ENCODE results near the gene MFN2. TPM values are rescaled to one million over a fixed set of nuclear protein-coding genes. Genes with fewer than 3 reads are reported as not detected.

MFN2 gene
- total RNA-seq, 1 experiment from 2014 or later: 34.1 TPM

DNA sequence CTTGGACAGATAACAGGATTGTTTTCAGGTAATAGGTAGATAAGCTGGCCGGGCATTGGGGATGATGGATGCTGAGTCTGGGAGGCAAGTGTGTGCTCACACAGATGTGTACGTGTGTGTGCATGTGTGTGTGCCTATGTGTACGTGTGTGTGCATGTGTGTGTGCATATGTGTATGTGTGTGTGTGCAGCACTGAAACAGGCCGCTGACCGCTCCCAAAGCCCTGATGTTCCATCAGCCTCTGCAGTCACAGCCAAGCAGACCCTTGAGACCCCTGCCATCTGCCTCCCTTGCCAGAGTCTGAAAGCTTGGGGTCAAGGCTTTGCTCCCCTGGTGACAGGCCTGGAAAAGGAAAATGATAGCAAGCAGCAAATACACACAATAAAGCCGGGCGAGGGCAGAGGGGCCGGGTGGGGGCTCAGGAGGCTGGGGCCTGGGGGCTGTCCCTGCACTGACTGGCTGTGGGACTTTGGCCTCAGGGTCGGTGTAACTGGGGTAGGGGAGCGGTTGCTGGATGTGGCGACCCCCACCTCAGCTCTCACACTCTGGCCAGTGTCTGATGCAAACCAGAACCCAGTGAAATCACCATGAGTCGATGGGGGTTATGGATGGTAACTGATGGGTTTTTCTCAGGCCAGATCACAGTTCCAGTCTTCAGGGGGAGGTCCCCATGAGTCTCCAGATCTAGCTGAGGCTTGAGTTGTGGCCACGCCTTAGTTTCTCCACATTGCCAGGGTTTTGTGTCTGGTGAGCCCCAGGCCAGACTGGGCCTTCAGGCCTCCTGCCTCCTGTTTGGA is 73.7 kb downstream of the MFN2 start:
- no peaks in the 10 kb centered on the region for H3K9me3 ChIP-seq (ENCODE audit: low read length)
- H3K4me2 ChIP-seq (ENCODE audit: low read depth, low read length, poor library complexity, severe bottlenecking): no peak overlapping the region
- H3K4me1 ChIP-seq (ENCODE audit: low read length): peaks cover 7% of the 10 kb centered on the region
- DNase-seq: no peak
- no peaks in the 10 kb centered on the region for H3K79me2 ChIP-seq (ENCODE audit: low read length)
- H3K27me3 ChIP-seq (ENCODE audit: low read length): no peaks in the 10 kb centered on the region
- no peaks in the 10 kb centered on the region for H3K9me2 ChIP-seq (replicated peaks; ENCODE audit: insufficient read depth, low read length)
- no peak overlapping the region for H2AFZ ChIP-seq (ENCODE audit: low read length)
- no peaks in the 10 kb centered on the region for H3K36me3 ChIP-seq (ENCODE audit: insufficient read depth, low read length)
- no peak overlapping the region for H3K4me3 ChIP-seq (ENCODE audit: low read length)
- H3K9ac ChIP-seq (ENCODE audit: low read length): no peak overlapping the region
- no peak overlapping the region for H3K27ac ChIP-seq (ENCODE audit: low read length)
- no peaks in the 10 kb centered on the region for H4K20me1 ChIP-seq (ENCODE audit: insufficient read depth, low read depth, low read length)

DNA sequence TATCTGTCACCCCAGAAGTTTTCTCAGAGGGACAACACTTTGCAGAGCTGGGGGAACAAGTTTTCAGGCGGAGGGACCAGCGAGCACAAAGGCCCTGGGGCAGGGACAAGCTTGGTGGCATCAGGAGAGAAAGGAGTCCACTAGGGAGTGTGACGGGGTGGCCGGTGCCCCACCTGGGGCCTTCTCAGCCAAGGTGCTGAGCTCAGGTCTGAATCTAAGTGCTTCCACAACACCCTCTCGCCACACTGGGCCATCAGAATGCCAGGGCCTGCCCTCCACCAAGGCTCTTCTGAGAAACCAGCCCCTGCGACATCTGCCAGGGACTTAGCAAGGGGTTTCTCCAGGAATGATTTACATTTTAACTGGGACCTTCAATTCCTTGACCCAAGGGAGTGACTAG is 75.0 kb downstream of the MFN2 start:
- Histone ChIP-seq H2AFZ (ENCODE audit: low read length) (no peak overlapping the region), H3K36me3 (ENCODE audit: insufficient read depth, low read length) (no peaks in the 10 kb centered on the region), H3K4me3 (ENCODE audit: low read length) (no peak overlapping the region), H4K20me1 (ENCODE audit: insufficient read depth, low read depth, low read length) (no peaks in the 10 kb centered on the region), H3K9me3 (ENCODE audit: low read length) (no peaks in the 10 kb centered on the region), H3K4me1 (ENCODE audit: low read length) (peaks cover 7% of the 10 kb centered on the region), H3K27ac (ENCODE audit: low read length) (no peak overlapping the region), H3K9me2 (replicated peaks; ENCODE audit: insufficient read depth, low read length) (no peaks in the 10 kb centered on the region), H3K79me2 (ENCODE audit: low read length) (no peaks in the 10 kb centered on the region), H3K9ac (ENCODE audit: low read length) (no peak overlapping the region), H3K27me3 (ENCODE audit: low read length) (no peaks in the 10 kb centered on the region), H3K4me2 (ENCODE audit: low read depth, low read length, poor library complexity, severe bottlenecking) (no peak overlapping the region)
- no peak for DNase-seq

DNA sequence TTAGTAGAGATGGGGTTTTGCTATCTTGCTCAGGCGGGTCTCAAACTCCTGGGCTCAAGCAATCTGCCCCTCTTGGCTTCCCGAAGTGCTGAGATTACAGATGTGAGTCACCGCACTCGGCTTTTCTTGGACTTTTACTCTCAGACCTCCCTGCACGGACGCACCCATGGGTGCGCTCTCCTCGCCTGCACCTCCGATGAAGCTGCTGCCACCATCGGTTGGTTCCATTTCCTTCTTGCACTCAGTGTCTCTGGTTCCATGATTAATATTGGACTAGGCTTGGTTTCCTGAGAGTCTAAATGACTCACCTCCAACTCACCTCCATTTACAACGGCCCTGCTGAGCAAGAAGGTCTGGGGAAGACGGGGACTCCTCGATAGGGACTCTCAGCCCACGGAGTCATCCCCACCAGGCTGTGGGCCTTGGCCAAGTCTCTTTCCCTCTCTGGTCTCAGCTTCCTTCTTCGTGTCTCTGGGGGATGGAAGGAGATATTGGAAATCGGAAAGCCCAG is 76.1 kb downstream of the MFN2 start:
- H3K4me1 ChIP-seq (ENCODE audit: low read length): peaks cover 7% of the 10 kb centered on the region
- no peak overlapping the region for H3K4me2 ChIP-seq (ENCODE audit: low read depth, low read length, poor library complexity, severe bottlenecking)
- no peaks in the 10 kb centered on the region for H3K36me3 ChIP-seq (ENCODE audit: insufficient read depth, low read length)
- no peaks in the 10 kb centered on the region for H3K79me2 ChIP-seq (ENCODE audit: low read length)
- no peaks in the 10 kb centered on the region for H3K9me2 ChIP-seq (replicated peaks; ENCODE audit: insufficient read depth, low read length)
- no peak overlapping the region for H3K4me3 ChIP-seq (ENCODE audit: low read length)
- no peak for DNase-seq
- no peak overlapping the region for H3K9ac ChIP-seq (ENCODE audit: low read length)
- H4K20me1 ChIP-seq (ENCODE audit: insufficient read depth, low read depth, low read length): no peaks in the 10 kb centered on the region
- H3K27ac ChIP-seq (ENCODE audit: low read length): no peak overlapping the region
- no peaks in the 10 kb centered on the region for H3K9me3 ChIP-seq (ENCODE audit: low read length)
- no peaks in the 10 kb centered on the region for H3K27me3 ChIP-seq (ENCODE audit: low read length)
- H2AFZ ChIP-seq (ENCODE audit: low read length): no peak overlapping the region

DNA sequence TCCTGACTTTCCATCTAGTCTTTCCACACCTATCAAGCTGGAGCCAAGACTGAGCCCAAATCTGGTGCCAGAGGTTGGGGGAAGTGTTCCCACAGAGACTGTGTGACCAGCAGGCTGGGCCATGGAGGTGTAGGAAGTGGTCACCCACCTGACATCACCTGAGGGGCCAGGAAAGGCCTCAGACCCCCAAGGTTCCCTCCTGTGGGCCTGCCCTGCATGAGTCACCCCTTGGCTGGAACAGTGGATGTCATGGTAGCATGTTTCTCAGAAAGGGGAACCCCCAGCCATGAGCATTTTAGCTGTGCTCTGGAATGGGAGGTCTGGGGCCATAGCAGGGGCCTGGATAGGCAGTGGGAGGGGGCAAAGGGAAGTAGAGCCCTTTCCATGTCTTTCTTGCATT is 77.1 kb downstream of the MFN2 start:
- no peaks in the 10 kb centered on the region for H3K9me3 ChIP-seq (ENCODE audit: low read length)
- H3K4me1 ChIP-seq (ENCODE audit: low read length): peaks cover under 1% of the 10 kb centered on the region
- H3K36me3 ChIP-seq (ENCODE audit: insufficient read depth, low read length): no peaks in the 10 kb centered on the region
- no peak overlapping the region for H3K9ac ChIP-seq (ENCODE audit: low read length)
- H3K9me2 ChIP-seq (replicated peaks; ENCODE audit: insufficient read depth, low read length): no peaks in the 10 kb centered on the region
- H3K4me3 ChIP-seq (ENCODE audit: low read length): no peak overlapping the region
- H3K27ac ChIP-seq (ENCODE audit: low read length): no peak overlapping the region
- H3K4me2 ChIP-seq (ENCODE audit: low read depth, low read length, poor library complexity, severe bottlenecking): no peak overlapping the region
- no peaks in the 10 kb centered on the region for H3K79me2 ChIP-seq (ENCODE audit: low read length)
- no peaks in the 10 kb centered on the region for H3K27me3 ChIP-seq (ENCODE audit: low read length)
- no peak for DNase-seq
- no peaks in the 10 kb centered on the region for H4K20me1 ChIP-seq (ENCODE audit: insufficient read depth, low read depth, low read length)
- no peak overlapping the region for H2AFZ ChIP-seq (ENCODE audit: low read length)

DNA sequence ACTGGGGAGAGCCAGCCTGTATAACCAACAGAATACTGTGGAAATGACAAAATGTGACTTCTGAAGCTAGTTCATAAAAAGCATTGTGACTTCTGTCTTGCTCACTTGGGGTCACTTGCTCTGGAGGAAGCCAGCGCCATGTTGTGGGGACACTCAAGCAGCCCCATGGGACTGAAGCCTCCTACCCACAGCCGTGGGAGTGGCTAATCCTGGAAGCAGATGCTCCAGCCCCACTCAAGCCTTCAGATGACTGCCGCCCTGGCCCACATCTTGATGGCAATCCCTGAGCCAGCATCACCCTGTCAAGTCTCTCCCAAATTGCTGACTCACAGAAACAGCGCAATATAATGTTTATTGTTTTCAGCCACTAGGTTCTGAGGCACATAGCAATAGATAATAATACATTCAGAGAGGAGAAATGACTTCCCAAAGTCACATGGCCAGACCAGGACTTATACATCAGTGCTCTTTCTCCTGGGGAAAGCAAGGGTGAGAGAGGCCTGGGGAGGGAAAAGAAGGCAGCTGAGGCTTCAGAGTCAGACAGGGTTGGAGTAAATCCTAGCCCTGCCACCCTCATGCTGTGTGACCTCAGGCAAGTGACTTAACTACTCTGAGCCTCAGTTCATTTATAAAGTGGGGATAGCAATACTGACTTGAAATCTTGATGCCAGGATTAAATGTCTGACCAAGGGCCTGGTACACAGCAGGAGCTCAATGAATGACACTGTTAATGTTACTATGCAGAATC is 77.9 kb downstream of the MFN2 start:
- Histone ChIP-seq H4K20me1 (ENCODE audit: insufficient read depth, low read depth, low read length) (no peaks in the 10 kb centered on the region), H3K9me3 (ENCODE audit: low read length) (no peaks in the 10 kb centered on the region), H3K4me2 (ENCODE audit: low read depth, low read length, poor library complexity, severe bottlenecking) (no peak overlapping the region), H3K36me3 (ENCODE audit: insufficient read depth, low read length) (no peaks in the 10 kb centered on the region), H2AFZ (ENCODE audit: low read length) (no peak overlapping the region), H3K79me2 (ENCODE audit: low read length) (no peaks in the 10 kb centered on the region), H3K27me3 (ENCODE audit: low read length) (no peaks in the 10 kb centered on the region), H3K9ac (ENCODE audit: low read length) (no peak overlapping the region), H3K4me1 (ENCODE audit: low read length) (no peaks in the 10 kb centered on the region), H3K4me3 (ENCODE audit: low read length) (no peak overlapping the region), H3K27ac (ENCODE audit: low read length) (no peak overlapping the region), H3K9me2 (replicated peaks; ENCODE audit: insufficient read depth, low read length) (no peaks in the 10 kb centered on the region)
- no peak for DNase-seq

DNA sequence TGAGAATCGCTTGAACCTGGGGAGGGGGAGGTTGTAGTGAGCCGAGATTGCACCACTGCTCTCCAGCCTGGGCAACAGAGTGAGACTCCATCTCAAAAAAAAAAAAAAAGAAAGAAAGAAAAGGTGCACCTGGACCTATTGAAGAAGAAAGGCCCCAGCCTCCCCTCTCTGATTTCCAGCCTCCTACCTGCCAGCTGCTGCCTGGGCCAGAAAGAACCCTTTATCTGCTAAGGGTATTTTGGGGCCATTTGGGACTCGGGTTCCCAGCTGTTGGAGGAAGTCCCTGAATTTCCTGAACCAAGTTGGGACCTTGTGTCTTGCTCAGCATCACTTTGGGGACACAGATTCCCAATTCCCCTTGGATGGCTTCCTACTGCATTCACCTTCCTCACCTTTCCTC is 79.0 kb downstream of the MFN2 start:
- Histone ChIP-seq H3K27ac (ENCODE audit: low read length) (no peak overlapping the region), H3K4me1 (ENCODE audit: low read length) (no peaks in the 10 kb centered on the region), H3K27me3 (ENCODE audit: low read length) (no peaks in the 10 kb centered on the region), H3K9me3 (ENCODE audit: low read length) (no peaks in the 10 kb centered on the region), H2AFZ (ENCODE audit: low read length) (no peak overlapping the region), H3K79me2 (ENCODE audit: low read length) (no peaks in the 10 kb centered on the region), H3K4me2 (ENCODE audit: low read depth, low read length, poor library complexity, severe bottlenecking) (no peak overlapping the region), H3K9ac (ENCODE audit: low read length) (no peak overlapping the region), H4K20me1 (ENCODE audit: insufficient read depth, low read depth, low read length) (no peaks in the 10 kb centered on the region), H3K36me3 (ENCODE audit: insufficient read depth, low read length) (no peaks in the 10 kb centered on the region), H3K4me3 (ENCODE audit: low read length) (no peak overlapping the region), H3K9me2 (replicated peaks; ENCODE audit: insufficient read depth, low read length) (no peaks in the 10 kb centered on the region)
- no peak for DNase-seq

DNA sequence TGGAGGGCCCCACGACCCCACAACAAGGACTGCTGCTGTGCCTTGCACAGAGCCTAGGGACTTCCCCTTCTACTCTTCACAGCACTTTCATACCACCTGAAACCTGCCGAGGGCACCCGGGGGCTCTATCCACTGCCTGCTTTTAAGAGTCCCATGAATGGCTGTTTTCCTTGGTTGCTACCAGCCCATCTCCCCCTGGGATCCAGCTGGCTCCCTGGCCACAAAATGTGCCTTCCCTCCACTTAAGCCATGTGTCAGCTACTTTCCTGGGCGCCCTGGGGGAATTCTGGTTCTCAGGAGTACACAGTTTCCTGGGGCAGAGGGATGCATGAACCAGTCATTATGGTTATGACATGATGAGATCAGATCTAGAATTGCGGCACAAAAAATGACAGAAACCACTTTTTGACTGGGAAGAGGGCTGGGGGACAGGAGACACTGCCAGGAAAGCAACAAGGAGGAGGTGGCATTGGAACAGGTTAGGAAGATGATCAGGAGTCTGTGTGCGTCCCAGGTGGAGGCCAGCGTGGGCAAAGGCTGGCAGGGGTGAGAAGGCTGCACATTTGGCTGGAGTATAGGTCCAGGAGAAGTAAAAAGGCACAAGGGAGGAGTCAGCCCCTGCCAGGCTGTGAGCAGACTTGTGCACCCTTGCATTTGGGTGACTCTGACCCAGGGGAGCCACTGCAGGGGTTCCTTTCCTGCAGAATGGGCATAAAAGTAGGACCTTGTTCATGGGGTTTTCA is 79.6 kb downstream of the MFN2 start:
- no peaks in the 10 kb centered on the region for H3K9me2 ChIP-seq (replicated peaks; ENCODE audit: insufficient read depth, low read length)
- H3K4me3 ChIP-seq (ENCODE audit: low read length): no peak overlapping the region
- peak; percentile 43 for DNase-seq
- H4K20me1 ChIP-seq (ENCODE audit: insufficient read depth, low read depth, low read length): no peaks in the 10 kb centered on the region
- H3K27me3 ChIP-seq (ENCODE audit: low read length): no peaks in the 10 kb centered on the region
- H3K4me2 ChIP-seq (ENCODE audit: low read depth, low read length, poor library complexity, severe bottlenecking): no peak overlapping the region
- H2AFZ ChIP-seq (ENCODE audit: low read length): no peak overlapping the region
- no peak overlapping the region for H3K9ac ChIP-seq (ENCODE audit: low read length)
- no peaks in the 10 kb centered on the region for H3K79me2 ChIP-seq (ENCODE audit: low read length)
- no peak overlapping the region for H3K27ac ChIP-seq (ENCODE audit: low read length)
- H3K9me3 ChIP-seq (ENCODE audit: low read length): no peaks in the 10 kb centered on the region
- H3K36me3 ChIP-seq (ENCODE audit: insufficient read depth, low read length): no peaks in the 10 kb centered on the region
- H3K4me1 ChIP-seq (ENCODE audit: low read length): no peaks in the 10 kb centered on the region

DNA sequence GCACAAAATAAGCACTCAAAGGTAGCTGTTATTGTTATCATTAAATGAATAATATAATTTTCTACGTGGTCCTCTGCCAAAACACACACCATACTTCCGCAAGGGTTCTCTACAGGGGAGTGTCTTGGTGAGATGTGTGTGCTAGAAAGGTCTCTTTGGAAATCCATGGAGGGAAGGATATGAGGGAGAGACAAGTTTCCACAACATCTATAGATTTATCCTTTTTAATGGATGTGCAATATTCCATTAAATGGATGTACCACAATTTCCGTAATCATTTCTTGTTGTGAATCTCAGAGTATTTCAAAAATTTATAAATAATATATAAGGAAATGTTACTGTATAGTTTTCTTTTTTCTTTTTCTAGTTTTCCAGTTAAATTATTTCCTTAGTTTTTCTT is 80.3 kb downstream of the MFN2 start:
- no peaks in the 10 kb centered on the region for H3K27me3 ChIP-seq (ENCODE audit: low read length)
- DNase-seq: no peak
- no peaks in the 10 kb centered on the region for H3K36me3 ChIP-seq (ENCODE audit: insufficient read depth, low read length)
- H3K79me2 ChIP-seq (ENCODE audit: low read length): no peaks in the 10 kb centered on the region
- no peak overlapping the region for H3K4me3 ChIP-seq (ENCODE audit: low read length)
- H3K9me3 ChIP-seq (ENCODE audit: low read length): no peaks in the 10 kb centered on the region
- no peaks in the 10 kb centered on the region for H3K9me2 ChIP-seq (replicated peaks; ENCODE audit: insufficient read depth, low read length)
- no peak overlapping the region for H3K4me2 ChIP-seq (ENCODE audit: low read depth, low read length, poor library complexity, severe bottlenecking)
- H3K4me1 ChIP-seq (ENCODE audit: low read length): no peaks in the 10 kb centered on the region
- H3K27ac ChIP-seq (ENCODE audit: low read length): no peak overlapping the region
- no peak overlapping the region for H3K9ac ChIP-seq (ENCODE audit: low read length)
- H2AFZ ChIP-seq (ENCODE audit: low read length): no peak overlapping the region
- no peaks in the 10 kb centered on the region for H4K20me1 ChIP-seq (ENCODE audit: insufficient read depth, low read depth, low read length)

Measured in Karpas-422 (cell line).